Spleen (tissue), 7 donors: ENCODE measurements around the gene PDLIM5.

Experiments used
- POLR2A ChIP-seq, 3 donors: fragments of 450-650 bp; IDR thresholded peaks; one replicate each; pipeline ENCODE4 v1.5.1; 2017; ENCODE audit warnings: antibody characterized with exemption in 3 of 3, mild to moderate bottlenecking in 1 of 3
- POLR2AphosphoS5 ChIP-seq, 3 donors: sonication (generic); formaldehyde crosslinking; IDR thresholded peaks; one replicate each; pipeline ENCODE4 v1.5.1; 2017; ENCODE audit warnings: antibody characterized with exemption in 3 of 3
- TF ChIP-seq, protein P1 (sequence below), 11 experiments: fragments of 200-600 bp in 7 of 11; fragments of 450-650 bp in 4 of 11; sonication (generic) in 4 of 11; IDR thresholded peaks in 8 of 11; conservative IDR thresholded peaks in 3 of 11; 1 replicate in 7 of 11; 2 replicates in 4 of 11; pipeline versions ENCODE4 v1.4.0 to v1.8.0; 2016 to 2021; ENCODE audit warnings: antibody characterized with exemption in 11 of 11, inconsistent platforms in 4 of 11, mild to moderate bottlenecking in 1 of 11
- donor health status: DM: no; HTN: no; CAD: no; lungs with moderate emphysema.
- donor health status: DM: no; HTN: no; CAD: no.
- donor health status: DM: no; HTN: no; CAD: no.

DNA sequence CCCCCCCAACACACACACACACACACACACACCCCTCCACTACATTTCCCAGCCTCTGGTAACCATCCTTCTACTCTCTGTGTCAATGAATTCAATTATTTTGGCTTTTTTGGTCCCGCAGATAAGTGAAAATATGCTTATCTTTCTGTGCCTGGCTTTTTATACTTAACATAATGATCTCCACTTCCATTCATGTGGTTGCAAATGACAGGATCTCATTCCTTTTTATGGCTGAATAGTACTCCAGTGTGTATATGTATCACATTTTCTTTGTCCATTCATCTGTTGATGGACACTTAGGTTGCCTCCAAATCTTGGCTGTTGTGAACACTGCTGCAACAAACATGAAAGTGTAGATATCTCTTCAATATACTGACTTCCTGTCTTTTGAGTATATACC is 59.8 kb downstream of the PDLIM5 start:
- TF ChIP-seq POLR2A (IDR thresholded peaks at IDR 0.05), result no peak
- TF ChIP-seq, protein P1, sequence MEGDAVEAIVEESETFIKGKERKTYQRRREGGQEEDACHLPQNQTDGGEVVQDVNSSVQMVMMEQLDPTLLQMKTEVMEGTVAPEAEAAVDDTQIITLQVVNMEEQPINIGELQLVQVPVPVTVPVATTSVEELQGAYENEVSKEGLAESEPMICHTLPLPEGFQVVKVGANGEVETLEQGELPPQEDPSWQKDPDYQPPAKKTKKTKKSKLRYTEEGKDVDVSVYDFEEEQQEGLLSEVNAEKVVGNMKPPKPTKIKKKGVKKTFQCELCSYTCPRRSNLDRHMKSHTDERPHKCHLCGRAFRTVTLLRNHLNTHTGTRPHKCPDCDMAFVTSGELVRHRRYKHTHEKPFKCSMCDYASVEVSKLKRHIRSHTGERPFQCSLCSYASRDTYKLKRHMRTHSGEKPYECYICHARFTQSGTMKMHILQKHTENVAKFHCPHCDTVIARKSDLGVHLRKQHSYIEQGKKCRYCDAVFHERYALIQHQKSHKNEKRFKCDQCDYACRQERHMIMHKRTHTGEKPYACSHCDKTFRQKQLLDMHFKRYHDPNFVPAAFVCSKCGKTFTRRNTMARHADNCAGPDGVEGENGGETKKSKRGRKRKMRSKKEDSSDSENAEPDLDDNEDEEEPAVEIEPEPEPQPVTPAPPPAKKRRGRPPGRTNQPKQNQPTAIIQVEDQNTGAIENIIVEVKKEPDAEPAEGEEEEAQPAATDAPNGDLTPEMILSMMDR (IDR thresholded peaks at IDR 0.05 in 8 of 11, conservative IDR thresholded peaks at IDR 0.05 in 3 of 11), result no peak
- TF ChIP-seq POLR2AphosphoS5 (IDR thresholded peaks at IDR 0.05), result no peak
